Measurements from ENCODE around the gene MDH2.
"Not testable (repeated sequence)": the region's sequence is repeated elsewhere in the genome, so short reads cannot be mapped to it uniquely, and the experiment has no call there.

The MDH2 gene

GRCh38 chr7:76022026-76022780 is 25.7 kb upstream of the MDH2 start:
- H3K4me3 Mint-ChIP-seq, result no peak overlapping the region

DNA sequence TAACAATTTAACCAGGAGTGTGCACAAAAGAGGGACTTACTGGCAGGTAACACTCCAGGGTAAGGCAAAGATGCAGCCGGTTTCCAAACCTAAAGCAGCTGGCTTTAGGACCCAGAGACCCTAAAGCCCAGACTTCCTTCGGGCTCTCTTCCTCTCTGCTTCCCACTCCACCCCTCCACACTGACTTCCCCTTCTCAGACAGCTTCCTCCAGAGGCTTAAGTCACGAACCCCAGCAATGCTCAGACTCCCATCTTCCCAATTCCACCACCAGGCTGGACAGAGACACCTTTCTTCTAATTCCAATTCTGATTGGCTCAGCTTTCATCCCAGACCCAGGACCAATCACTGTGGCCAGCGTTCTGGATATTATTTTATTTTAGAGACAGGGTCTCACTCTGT is 24.9 kb upstream of the MDH2 start:
- H3K4me3 Mint-ChIP-seq, result no peak overlapping the region
- no peak for TF ChIP-seq CTCF (IDR thresholded peaks at IDR 0.05; ENCODE audit: unreplicated experiment in 3 of 3)
- peaks cover 42% of the 10 kb centered on the region for H3K36me3 Mint-ChIP-seq (ENCODE audit: low read depth)
- no peaks in the 10 kb centered on the region for H3K9me3 Mint-ChIP-seq
- H3K27ac Mint-ChIP-seq, result peak overlapping the region in 2 of 3 experiments; percentile 35 to 47
- no peaks in the 10 kb centered on the region for H3K4me1 Mint-ChIP-seq
- no peaks in the 10 kb centered on the region for H3K27me3 Mint-ChIP-seq (ENCODE audit: low read depth)

More at GRCh38 chr7:76022026-76022780, 25.7 kb upstream of the MDH2 start:
- Mint-ChIP-seq H3K27ac (no peak overlapping the region), H3K27me3 (ENCODE audit: low read depth) (no peaks in the 10 kb centered on the region), H3K36me3 (ENCODE audit: low read depth) (peaks cover 47% of the 10 kb centered on the region), H3K4me1 (no peaks in the 10 kb centered on the region), H3K9me3 (no peaks in the 10 kb centered on the region)
- TF ChIP-seq CTCF (IDR thresholded peaks at IDR 0.05; ENCODE audit: unreplicated experiment in 3 of 3), result no peak

GRCh38 chr7:76029682-76030081 is 18.2 kb upstream of the MDH2 start:
- H3K9me3 Mint-ChIP-seq; H3K4me1 Mint-ChIP-seq; H3K4me3 Mint-ChIP-seq; H3K27ac Mint-ChIP-seq; H3K27me3 Mint-ChIP-seq (ENCODE audit: low read depth): not testable (repeated sequence)
- peaks cover 19% of the 10 kb centered on the region for H3K36me3 Mint-ChIP-seq (ENCODE audit: low read depth)

DNA sequence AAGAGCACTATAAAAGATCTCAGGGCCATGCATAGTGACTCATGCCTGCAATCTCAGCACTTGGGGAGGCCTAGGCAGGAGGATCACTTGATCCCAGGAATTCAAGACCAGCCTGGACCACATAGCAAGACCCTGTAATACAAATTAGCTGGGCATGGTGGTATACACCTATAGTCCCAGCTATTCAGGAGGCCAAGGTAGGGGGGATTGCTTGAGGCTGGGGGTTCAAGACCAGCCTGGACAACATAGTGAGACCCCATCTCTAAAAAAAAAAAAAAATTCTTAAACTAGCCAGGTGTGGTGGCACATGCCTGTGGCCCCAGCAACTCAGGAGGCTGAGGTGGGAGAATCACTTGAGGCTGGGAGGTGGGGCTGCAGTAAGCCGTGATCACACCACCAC is 15.9 kb upstream of the MDH2 start:
- H3K9me3 Mint-ChIP-seq, result no peaks in the 10 kb centered on the region
- peaks cover 11% of the 10 kb centered on the region for H3K36me3 Mint-ChIP-seq (ENCODE audit: low read depth)
- no peak overlapping the region for H3K4me3 Mint-ChIP-seq
- TF ChIP-seq CTCF (IDR thresholded peaks at IDR 0.05; ENCODE audit: unreplicated experiment in 3 of 3), result no peak
- no peak overlapping the region for H3K27ac Mint-ChIP-seq
- H3K27me3 Mint-ChIP-seq (ENCODE audit: low read depth), result no peaks in the 10 kb centered on the region
- H3K4me1 Mint-ChIP-seq, result no peaks in the 10 kb centered on the region

- H3K9me3 Mint-ChIP-seq, result no peaks in the 10 kb centered on the region
- no peaks in the 10 kb centered on the region for H3K27me3 Mint-ChIP-seq (ENCODE audit: low read depth)
- no peaks in the 10 kb centered on the region for H3K4me1 Mint-ChIP-seq
- H3K4me3 Mint-ChIP-seq, result no peak overlapping the region
- TF ChIP-seq CTCF (IDR thresholded peaks at IDR 0.05; ENCODE audit: unreplicated experiment in 3 of 3), result no peak
- H3K36me3 Mint-ChIP-seq (ENCODE audit: low read depth), result peaks cover 4% of the 10 kb centered on the region
- no peak overlapping the region for H3K27ac Mint-ChIP-seq
Observed at GRCh38 chr7:76037310-76037709, 10.6 kb upstream of the MDH2 start.

- H3K9me3 Mint-ChIP-seq, result no peaks in the 10 kb centered on the region
- TF ChIP-seq CTCF (IDR thresholded peaks at IDR 0.05; ENCODE audit: unreplicated experiment in 3 of 3), result no peak
- H3K4me1 Mint-ChIP-seq, result no peaks in the 10 kb centered on the region
- H3K36me3 Mint-ChIP-seq (ENCODE audit: low read depth), result peaks cover 7% of the 10 kb centered on the region
- peak overlapping the region in 1 of 3 experiments; percentile 63 for H3K27ac Mint-ChIP-seq
- no peaks in the 10 kb centered on the region for H3K27me3 Mint-ChIP-seq (ENCODE audit: low read depth)
- H3K4me3 Mint-ChIP-seq, result no peak overlapping the region
Observed at GRCh38 chr7:76040126-76040525, 7.8 kb upstream of the MDH2 start.
